Melanocyte of skin (primary cell): Measurements from ENCODE around the gene LRRIQ4. TPM values are rescaled to one million over a fixed set of nuclear protein-coding genes. Genes with fewer than 3 reads are reported as not detected.

Experiments used
- total RNA-seq, 2 donors: library from RNA; depleted of rRNA; stranded (reverse); fragments of >200 nt; gene quantifications; 2 replicates each; pipeline ENCODE4 v1.2.3, GENCODE V29; 2012

The LRRIQ4 gene
- total RNA-seq: under 1 TPM; under 0.01 TPM

DNA sequence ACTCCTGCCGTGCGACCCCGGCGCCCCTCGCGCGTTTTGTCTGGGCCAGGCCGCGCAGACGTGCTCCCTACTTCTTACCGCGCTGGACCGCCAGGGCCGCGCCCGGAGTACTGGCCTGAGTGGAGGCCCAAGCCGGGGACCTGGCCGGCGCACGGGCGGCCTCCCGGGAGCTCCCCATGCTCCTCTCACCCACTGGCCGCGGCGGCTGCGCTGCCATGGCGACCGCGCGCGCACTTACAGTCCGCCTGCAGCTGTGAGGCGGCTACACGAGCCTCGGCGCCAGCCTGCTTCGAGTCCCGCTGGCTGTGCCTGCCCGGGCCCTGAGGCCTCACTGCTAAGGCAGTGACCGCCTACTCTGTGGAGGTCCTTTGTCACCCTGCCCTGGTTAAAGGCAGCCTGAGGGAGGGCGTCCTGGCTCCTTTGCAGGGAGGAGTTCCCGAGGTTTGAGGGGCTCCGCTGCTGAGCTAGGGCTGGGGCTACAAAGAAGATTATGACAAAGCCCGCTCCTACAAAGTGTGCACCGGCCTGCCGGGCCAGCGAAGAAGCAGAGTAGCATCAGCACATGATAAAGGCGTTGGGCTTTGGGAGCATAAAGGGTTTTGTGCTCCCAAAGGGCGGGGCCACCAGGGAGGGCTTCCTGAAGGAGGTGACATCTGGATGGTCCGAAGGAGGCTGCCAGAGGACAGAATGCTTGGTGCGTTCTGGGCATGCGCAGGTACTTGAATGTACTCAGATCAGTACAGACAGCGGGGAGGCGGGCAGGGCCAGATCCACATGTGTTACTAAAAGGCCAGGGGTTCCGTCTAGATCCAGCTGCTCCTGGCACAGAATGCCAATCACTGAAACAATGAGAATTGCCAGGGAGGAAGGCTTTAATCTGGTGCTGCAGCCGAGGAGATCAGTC lies at the start of gene LRRIQ4, which contains the start of gene LRRC34:
Gene LRRIQ4, plus strand, starts transcription at position 539 of the 904 bp plus-strand sequence. CDS start 9,052 bp downstream, outside the sequence.
Gene LRRC34, minus strand, starts transcription at position 573 of the 904 bp plus-strand sequence. Its CDS starts 356 bp downstream, at position 217.

GRCh38 chr3:169764882-169765612 lies 47.6 kb upstream of the LRRIQ4 start, which contains the start of gene TERC:
Gene TERC (minus strand): TSS chr3:169765060.

GRCh38 chr3:169769287-169770181 lies 43.1 kb upstream of the LRRIQ4 start, which contains the start of gene ACTRT3:
Gene ACTRT3 (minus strand): TSS chr3:169769561. CDS start chr3:169769520, 41 bp downstream.

DNA sequence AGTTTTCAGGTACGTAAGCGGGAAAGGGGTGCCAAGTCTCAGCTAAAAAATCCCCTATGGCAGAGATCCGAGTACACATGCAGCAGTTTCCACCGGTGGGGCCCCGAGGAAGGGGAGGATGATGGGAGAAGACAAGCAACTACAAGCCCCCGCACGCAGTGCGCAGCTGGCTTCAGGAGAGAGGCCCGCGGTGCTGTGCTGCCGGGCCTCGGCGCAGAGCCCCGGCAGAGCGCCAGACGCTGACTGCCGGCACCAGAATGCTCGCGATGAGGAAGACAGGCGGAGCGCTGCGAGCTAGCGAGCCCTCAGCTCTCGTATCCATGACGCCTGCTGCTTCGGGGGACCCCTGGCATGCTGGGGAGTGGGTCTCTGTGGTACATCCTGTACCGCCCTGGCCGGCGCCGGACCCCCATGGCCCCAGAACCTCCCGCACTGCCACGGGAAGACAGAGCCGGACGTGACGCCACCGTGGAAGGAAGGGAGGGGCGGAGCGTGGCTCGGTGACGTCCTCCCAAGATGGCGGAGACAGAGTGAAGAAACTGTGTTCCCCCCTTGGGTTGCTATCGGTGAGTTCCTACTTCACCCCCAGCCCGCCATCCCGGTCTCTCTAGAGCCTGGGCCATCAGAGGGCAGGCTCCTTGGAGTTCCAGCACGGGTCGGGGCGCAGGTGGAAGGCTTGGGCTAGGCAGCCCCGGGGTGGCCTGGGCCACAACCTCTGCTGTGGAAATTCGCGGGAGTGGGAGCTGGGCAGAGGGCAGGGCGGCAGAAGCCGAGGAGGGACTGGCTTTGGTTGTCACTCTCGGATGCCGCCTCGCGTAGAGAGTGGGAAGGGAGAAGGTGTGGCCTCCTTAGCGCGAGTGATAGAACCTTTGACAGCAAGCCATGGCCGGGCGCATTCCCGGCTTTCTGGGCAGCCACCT lies 39.5 kb upstream of the LRRIQ4 start, which contains the start of gene MYNN:
Gene MYNN, plus strand, starts transcription at position 500 of the 920 bp plus-strand sequence. CDS start 900 bp downstream, outside the sequence.

GRCh38 chr3:169869484-169870220 lies 57.0 kb downstream of the LRRIQ4 start, which contains the start of gene LRRC31:
Gene LRRC31 (minus strand): TSS chr3:169869935. CDS start chr3:169869807, 128 bp downstream.

Other genes starting within 250 kb of the LRRIQ4 start
- under 1 TPM in 1 of 2 donors, not detected in 1; under 0.01 TPM for gene MECOM, start 149.2 kb upstream of the LRRIQ4 start, total RNA-seq
- 100 to 1,000 TPM; 722 to 737 TPM for gene TERC, start 47.8 kb upstream of the LRRIQ4 start, total RNA-seq
- 1 to 10 TPM; 3.7 to 3.8 TPM for gene ACTRT3, start 43.3 kb upstream of the LRRIQ4 start, total RNA-seq
- gene MYNN, start 39.5 kb upstream of the LRRIQ4 start, total RNA-seq: 10 to 100 TPM; 13.8 to 16.0 TPM
- gene LRRC34, start within 50 bp of the LRRIQ4 start, total RNA-seq: 1 to 10 TPM; 5.2 to 8.7 TPM
- not detected for gene LRRC31, start 57.1 kb downstream of the LRRIQ4 start, total RNA-seq
- gene SAMD7, start 98.7 kb downstream of the LRRIQ4 start, total RNA-seq: not detected
- gene SEC62, start 153.9 kb downstream of the LRRIQ4 start, total RNA-seq: 10 to 100 TPM; 21.0 to 23.4 TPM
- 1 to 10 TPM in 1 of 2 donors, under 1 TPM in 1; 1.00 to 2.1 TPM for gene GPR160, start 225.1 kb downstream of the LRRIQ4 start, total RNA-seq